ENCODE data around the gene CDKL1. TPM values are rescaled to one million over a fixed set of nuclear protein-coding genes. Genes with fewer than 3 reads are reported as not detected.
"Not testable (repeated sequence)": the region's sequence is repeated elsewhere in the genome, so short reads cannot be mapped to it uniquely, and the experiment has no call there.

The CDKL1 gene
- total RNA-seq, 2 experiments from 2014 or later: 1.5 to 2.0 TPM

- CTCF ChIA-PET: interaction anchor here (0.7 to 1.4 kb wide), 8 partner anchors 17 to 393 kb away, joined by 3 to 7 read pairs (median 4); no protein-coding TSS in a partner anchor
- Mint-ChIP-seq H3K27me3 (ENCODE audit: low read depth) (no peaks in the 10 kb centered on the region), H3K4me3 (peak overlapping the region; percentile 73), H3K4me1 (ENCODE audit: low read depth) (peaks cover 18% of the 10 kb centered on the region), H3K27ac (peak overlapping the region; percentile 84), H3K9me3 (peaks cover 3% of the 10 kb centered on the region), H3K36me3 (ENCODE audit: low read depth) (peaks cover 7% of the 10 kb centered on the region)
- peak; percentile 54 for DNase-seq
- intact Hi-C loops (cut with micrococcal nuclease): loop anchor here (1.0 to 5.0 kb wide), 6 partner anchors 19 to 424 kb away; partner anchors contain the start of gene CDKL1
Observed at GRCh38 chr14:50362764-50363713, 33.6 kb downstream of the CDKL1 start.

GRCh38 chr14:50361473-50362403, 34.9 kb downstream of the CDKL1 start:
- H3K9me3 Mint-ChIP-seq; H3K27me3 Mint-ChIP-seq (ENCODE audit: low read depth); H3K4me3 Mint-ChIP-seq; H3K36me3 Mint-ChIP-seq (ENCODE audit: low read depth); H3K27ac Mint-ChIP-seq; DNase-seq: not testable (repeated sequence)
- H3K4me1 Mint-ChIP-seq (ENCODE audit: low read depth): peaks cover 18% of the 10 kb centered on the region
- intact Hi-C loops (cut with micrococcal nuclease): loop anchor here (5.0 kb wide), 1 partner anchor 426 kb away; no protein-coding TSS in a partner anchor
- CTCF ChIA-PET: interaction anchor here (1.0 kb wide), 1 partner anchor 41 kb away, joined by 7 read pairs; no protein-coding TSS in a partner anchor

GRCh38 chr14:50360851-50361250, 35.8 kb downstream of the CDKL1 start:
- intact Hi-C loops (cut with micrococcal nuclease): loop anchor here (5.0 kb wide), 1 partner anchor 426 kb away; no protein-coding TSS in a partner anchor
- Mint-ChIP-seq H3K36me3 (ENCODE audit: low read depth) (peaks cover 11% of the 10 kb centered on the region), H3K27ac (no peak overlapping the region), H3K4me3 (no peak overlapping the region), H3K4me1 (ENCODE audit: low read depth) (peaks cover 18% of the 10 kb centered on the region), H3K9me3 (peaks cover 3% of the 10 kb centered on the region), H3K27me3 (ENCODE audit: low read depth) (no peaks in the 10 kb centered on the region)
- CTCF ChIA-PET: no interaction called here
- no peak for DNase-seq

GRCh38 chr14:50360093-50360492, 36.6 kb downstream of the CDKL1 start:
- DNase-seq: no peak
- Mint-ChIP-seq H3K27me3 (ENCODE audit: low read depth) (no peaks in the 10 kb centered on the region), H3K4me3 (no peak overlapping the region), H3K36me3 (ENCODE audit: low read depth) (peaks cover 11% of the 10 kb centered on the region), H3K4me1 (ENCODE audit: low read depth) (peaks cover 21% of the 10 kb centered on the region), H3K27ac (no peak overlapping the region), H3K9me3 (peaks cover 3% of the 10 kb centered on the region)
- CTCF ChIA-PET: interaction anchor here (0.6 to 0.9 kb wide), 2 partner anchors 59 to 183 kb away, joined by 3 read pairs; no protein-coding TSS in a partner anchor
- intact Hi-C loops (cut with micrococcal nuclease): loop anchor here (5.0 kb wide), 1 partner anchor 427 kb away; no protein-coding TSS in a partner anchor

GRCh38 chr14:50359631-50360030, 37.0 kb downstream of the CDKL1 start:
- intact Hi-C loops (cut with micrococcal nuclease): loop anchor here (5.0 kb wide), 1 partner anchor 428 kb away; no protein-coding TSS in a partner anchor
- DNase-seq: no peak
- Mint-ChIP-seq H3K27ac (no peak overlapping the region), H3K4me3 (no peak overlapping the region), H3K9me3 (peaks cover 3% of the 10 kb centered on the region), H3K27me3 (ENCODE audit: low read depth) (no peaks in the 10 kb centered on the region), H3K36me3 (ENCODE audit: low read depth) (peaks cover 11% of the 10 kb centered on the region), H3K4me1 (ENCODE audit: low read depth) (peaks cover 21% of the 10 kb centered on the region)
- CTCF ChIA-PET: interaction anchor here (0.9 to 1.1 kb wide), 3 partner anchors 12 to 183 kb away, joined by 3 to 4 read pairs (median 3); no protein-coding TSS in a partner anchor

- Mint-ChIP-seq H3K4me3 (no peak overlapping the region), H3K4me1 (ENCODE audit: low read depth) (peaks cover 9% of the 10 kb centered on the region), H3K27me3 (ENCODE audit: low read depth) (no peaks in the 10 kb centered on the region), H3K9me3 (peaks cover 3% of the 10 kb centered on the region), H3K36me3 (ENCODE audit: low read depth) (peaks cover 11% of the 10 kb centered on the region), H3K27ac (no peak overlapping the region)
- CTCF ChIA-PET: no interaction called here
- intact Hi-C loops (cut with micrococcal nuclease): no loop called here
- DNase-seq: no peak
Observed at GRCh38 chr14:50357753-50358395, 38.8 kb downstream of the CDKL1 start.

GRCh38 chr14:50357124-50357523, 39.6 kb downstream of the CDKL1 start:
- intact Hi-C loops (cut with micrococcal nuclease): no loop called here
- no peak overlapping the region for H3K4me3 Mint-ChIP-seq
- peaks cover 3% of the 10 kb centered on the region for H3K4me1 Mint-ChIP-seq (ENCODE audit: low read depth)
- H3K36me3 Mint-ChIP-seq (ENCODE audit: low read depth): peaks cover 9% of the 10 kb centered on the region
- H3K9me3 Mint-ChIP-seq: no peaks in the 10 kb centered on the region
- no peaks in the 10 kb centered on the region for H3K27me3 Mint-ChIP-seq (ENCODE audit: low read depth)
- H3K27ac Mint-ChIP-seq: no peak overlapping the region
- DNase-seq: no peak
- CTCF ChIA-PET: no interaction called here

- H3K27ac Mint-ChIP-seq; H3K9me3 Mint-ChIP-seq; H3K36me3 Mint-ChIP-seq (ENCODE audit: low read depth); DNase-seq; intact Hi-C loops (cut with micrococcal nuclease); H3K4me3 Mint-ChIP-seq; H3K27me3 Mint-ChIP-seq (ENCODE audit: low read depth); H3K4me1 Mint-ChIP-seq (ENCODE audit: low read depth): not testable (repeated sequence)
- CTCF ChIA-PET: interaction anchor here (1.1 to 1.8 kb wide), 2 partner anchors 12 to 26 kb away, joined by 3 to 8 read pairs; no protein-coding TSS in a partner anchor
Observed at GRCh38 chr14:50356283-50356682, 40.4 kb downstream of the CDKL1 start.

GRCh38 chr14:50355692-50356091, 41.0 kb downstream of the CDKL1 start:
- no peak for DNase-seq
- Mint-ChIP-seq H3K36me3 (ENCODE audit: low read depth) (peaks cover 9% of the 10 kb centered on the region), H3K9me3 (no peaks in the 10 kb centered on the region), H3K4me1 (ENCODE audit: low read depth) (peaks cover 3% of the 10 kb centered on the region), H3K27ac (no peak overlapping the region), H3K27me3 (ENCODE audit: low read depth) (no peaks in the 10 kb centered on the region), H3K4me3 (no peak overlapping the region)
- intact Hi-C loops (cut with micrococcal nuclease): no loop called here
- CTCF ChIA-PET: interaction anchor here (1.1 to 1.8 kb wide), 2 partner anchors 11 to 25 kb away, joined by 3 to 8 read pairs; no protein-coding TSS in a partner anchor

GRCh38 chr14:50354527-50354926, 42.2 kb downstream of the CDKL1 start:
- no peak for DNase-seq
- no peak overlapping the region for H3K27ac Mint-ChIP-seq
- H3K9me3 Mint-ChIP-seq: no peaks in the 10 kb centered on the region
- no peak overlapping the region for H3K4me3 Mint-ChIP-seq
- H3K27me3 Mint-ChIP-seq (ENCODE audit: low read depth): no peaks in the 10 kb centered on the region
- peaks cover 3% of the 10 kb centered on the region for H3K4me1 Mint-ChIP-seq (ENCODE audit: low read depth)
- CTCF ChIA-PET: no interaction called here
- peaks cover 9% of the 10 kb centered on the region for H3K36me3 Mint-ChIP-seq (ENCODE audit: low read depth)
- intact Hi-C loops (cut with micrococcal nuclease): no loop called here

- H3K4me1 Mint-ChIP-seq (ENCODE audit: low read depth): peaks cover 3% of the 10 kb centered on the region
- DNase-seq: no peak
- H3K36me3 Mint-ChIP-seq (ENCODE audit: low read depth): peaks cover 5% of the 10 kb centered on the region
- no peaks in the 10 kb centered on the region for H3K9me3 Mint-ChIP-seq
- H3K4me3 Mint-ChIP-seq: no peak overlapping the region
- no peak overlapping the region for H3K27ac Mint-ChIP-seq
- intact Hi-C loops (cut with micrococcal nuclease): no loop called here
- H3K27me3 Mint-ChIP-seq (ENCODE audit: low read depth): no peaks in the 10 kb centered on the region
- CTCF ChIA-PET: interaction anchor here (1.0 kb wide), 1 partner anchor 11 kb away, joined by 3 read pairs; no protein-coding TSS in a partner anchor
Observed at GRCh38 chr14:50353126-50353525, 43.6 kb downstream of the CDKL1 start.

Data from activated naive CD4-positive, alpha-beta T cell treated with anti-CD3 and anti-CD28 coated beads for 36 hours (primary cell).